HG03139 (cell line): Measurements from ENCODE around the gene PLEKHA5.

Experiments
- ATAC-seq: cut with Tn5 transposase; IDR thresholded peaks from one replicate; pipeline ENCODE4 v1.9.1; 2021; ENCODE audit not compliant: unreplicated experiment

The PLEKHA5 gene

GRCh38 chr12:19127270-19127669, 2.3 kb upstream of the PLEKHA5 start:
- no peak for ATAC-seq

GRCh38 chr12:19128485-19128884, 1.0 kb upstream of the PLEKHA5 start:
- ATAC-seq, result no peak

GRCh38 chr12:19129122-19129485, 429 bp upstream of the PLEKHA5 start:
- ATAC-seq, result no peak

GRCh38 chr12:19130224-19131024, 891 bp downstream of the PLEKHA5 start:
- no peak for ATAC-seq

GRCh38 chr12:19131025-19131444, 1.5 kb downstream of the PLEKHA5 start:
- no peak for ATAC-seq

GRCh38 chr12:19138551-19138950, 9.0 kb downstream of the PLEKHA5 start:
- no peak for ATAC-seq

- ATAC-seq, result no peak
Observed at GRCh38 chr12:19138956-19139355, 9.4 kb downstream of the PLEKHA5 start.

- no peak for ATAC-seq
Observed at GRCh38 chr12:19139615-19140194, 10.2 kb downstream of the PLEKHA5 start.

GRCh38 chr12:19140381-19141236, 11.1 kb downstream of the PLEKHA5 start:
- no peak for ATAC-seq

GRCh38 chr12:19142499-19142898, 13.0 kb downstream of the PLEKHA5 start:
- no peak for ATAC-seq

GRCh38 chr12:19144287-19144686, 14.8 kb downstream of the PLEKHA5 start:
- no peak for ATAC-seq

- no peak for ATAC-seq
Observed at GRCh38 chr12:19144985-19145384, 15.5 kb downstream of the PLEKHA5 start.

GRCh38 chr12:19148860-19149259, 19.3 kb downstream of the PLEKHA5 start:
- ATAC-seq, result peak; percentile 84

- ATAC-seq, result no peak
Observed at GRCh38 chr12:19150273-19150900, 20.9 kb downstream of the PLEKHA5 start.

GRCh38 chr12:19151298-19151697, 21.8 kb downstream of the PLEKHA5 start:
- no peak for ATAC-seq

- no peak for ATAC-seq
Observed at GRCh38 chr12:19153396-19153795, 23.9 kb downstream of the PLEKHA5 start.

- ATAC-seq, result no peak
Observed at GRCh38 chr12:19154686-19155085, 25.2 kb downstream of the PLEKHA5 start.

- no peak for ATAC-seq
Observed at GRCh38 chr12:19155981-19156734, 26.6 kb downstream of the PLEKHA5 start.

- no peak for ATAC-seq
Observed at GRCh38 chr12:19158923-19159322, 29.4 kb downstream of the PLEKHA5 start.

- ATAC-seq, result no peak
Observed at GRCh38 chr12:19161216-19161615, 31.7 kb downstream of the PLEKHA5 start.

- ATAC-seq, result no peak
Observed at GRCh38 chr12:19165451-19165850, 35.9 kb downstream of the PLEKHA5 start.
